ENCODE data around the gene SCARB1.

Gene SCARB1

GRCh38 chr12:124764451-124764850, 99.2 kb downstream of the SCARB1 start:
- Histone ChIP-seq H3K4me2 (ENCODE audit: low read length) (no peak overlapping the region), H3K14ac (ENCODE audit: low read length) (no peak overlapping the region), H3K79me1 (ENCODE audit: low read length) (peaks cover 4% of the 10 kb centered on the region), H2AFZ (ENCODE audit: insufficient read depth, low read length, poor library complexity) (no peak overlapping the region), H3K4me3 (ENCODE audit: low read depth, low read length) (no peak overlapping the region), H3K23ac (ENCODE audit: low read length) (no peak overlapping the region), H3K9ac (ENCODE audit: low read length) (no peak overlapping the region), H3K9me3 (ENCODE audit: insufficient read depth, low read depth, low read length) (peaks cover 4% of the 10 kb centered on the region), H3K4ac (ENCODE audit: low read depth, low read length) (no peak overlapping the region), H3K79me2 (ENCODE audit: control insufficient read depth, insufficient read depth, low read length, poor library complexity) (no peaks in the 10 kb centered on the region), H3K27me3 (ENCODE audit: insufficient read depth, low read length) (no peaks in the 10 kb centered on the region), H3K4me1 (ENCODE audit: control insufficient read depth in 1 of 2, insufficient read depth in 2 of 2, low read length in 2 of 2) (peaks cover 4 to 13% of the 10 kb centered on the region in 2 experiments), H4K91ac (ENCODE audit: low read depth, low read length) (no peak overlapping the region), H3K27ac (ENCODE audit: low read depth, low read length) (peak overlapping the region; percentile 19), H3K18ac (ENCODE audit: low read length) (no peak overlapping the region), H2BK5ac (ENCODE audit: low read depth, low read length, poor library complexity) (no peak overlapping the region), H4K8ac (ENCODE audit: low read depth, low read length) (no peak overlapping the region), H2BK12ac (ENCODE audit: low read length) (peak overlapping the region; percentile 28), H3K36me3 (ENCODE audit: control insufficient read depth in 1 of 2, insufficient read depth in 2 of 2, low read length in 2 of 2) (no peaks in the 10 kb centered on the region), H2BK120ac (ENCODE audit: insufficient read depth, low read length, poor library complexity) (no peak overlapping the region), H4K12ac (ENCODE audit: low read depth, low read length) (no peak overlapping the region), H2AK5ac (ENCODE audit: low read length) (no peak overlapping the region)
- peak; percentile 68 to 92 for DNase-seq
- WGBS (ENCODE audit: extremely low coverage, insufficient coverage, insufficient read length): no CpG with 5 or more reads among the region's 3 CpGs

DNA sequence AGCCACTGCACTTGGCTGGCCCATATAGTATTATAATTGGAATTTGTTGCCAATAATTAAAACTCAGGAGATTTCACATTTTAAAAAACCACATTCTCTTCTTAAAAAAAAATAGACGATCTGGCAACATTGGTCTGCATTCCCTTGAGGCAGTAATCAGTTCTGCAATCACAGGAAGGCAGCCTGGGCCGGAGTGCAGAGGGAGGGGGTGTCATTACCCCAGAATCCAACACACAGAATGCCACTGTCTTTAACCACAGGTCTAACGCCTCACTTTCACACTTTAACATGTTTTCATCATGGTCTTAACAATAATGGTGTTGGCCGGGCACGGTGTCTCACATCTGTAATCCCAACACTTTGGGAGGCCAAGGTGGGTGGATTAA, 100.1 kb downstream of the SCARB1 start:
- WGBS (ENCODE audit: extremely low coverage, insufficient coverage, insufficient read length): no CpG with 5 or more reads among the region's 5 CpGs

DNA sequence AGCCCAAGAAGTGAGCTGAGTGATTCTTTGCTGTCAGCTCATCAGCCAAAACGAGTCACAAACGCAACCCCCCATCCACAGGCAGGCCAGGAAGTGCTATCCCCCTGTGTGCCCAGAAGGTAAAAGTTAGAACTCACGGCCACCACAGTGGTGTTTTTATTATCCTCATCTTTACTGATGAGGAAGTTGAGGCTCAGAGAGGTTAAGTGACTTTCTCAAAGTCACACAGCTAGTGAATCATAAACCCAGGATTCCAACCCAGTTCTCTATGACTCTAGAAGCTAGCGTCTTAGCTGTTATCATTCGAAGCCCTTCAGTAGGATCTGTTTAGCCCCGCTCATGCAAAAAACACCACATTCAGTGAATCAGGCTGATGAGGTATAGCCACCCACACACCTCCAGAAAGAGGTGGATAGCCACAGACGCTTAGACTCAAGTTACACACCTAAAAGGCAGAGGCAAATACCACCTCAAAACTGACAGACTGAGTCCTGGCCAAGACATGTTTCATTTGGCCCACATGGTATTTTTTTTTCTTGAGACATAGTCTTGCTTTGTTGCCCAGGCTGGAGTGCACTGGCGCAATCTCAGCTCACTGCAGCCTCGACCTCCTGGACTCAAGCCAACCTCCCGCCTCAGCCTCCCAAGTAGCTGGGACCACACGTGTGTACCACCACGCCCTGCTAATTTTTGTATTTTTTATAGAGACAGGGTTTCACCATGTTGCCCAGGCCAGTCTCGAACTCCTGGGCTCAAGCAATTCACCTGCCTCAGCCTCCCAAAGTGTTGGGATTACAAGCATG, 100.7 kb downstream of the SCARB1 start:
- no peak for DNase-seq
- Histone ChIP-seq H2AFZ (ENCODE audit: insufficient read depth, low read length, poor library complexity) (no peak overlapping the region), H3K23ac (ENCODE audit: low read length) (no peak overlapping the region), H3K27me3 (ENCODE audit: insufficient read depth, low read length) (no peaks in the 10 kb centered on the region), H4K91ac (ENCODE audit: low read depth, low read length) (no peak overlapping the region), H3K9me3 (ENCODE audit: insufficient read depth, low read depth, low read length) (peaks cover 4% of the 10 kb centered on the region), H3K79me1 (ENCODE audit: low read length) (peaks cover 2% of the 10 kb centered on the region), H2AK5ac (ENCODE audit: low read length) (no peak overlapping the region), H3K36me3 (ENCODE audit: control insufficient read depth in 1 of 2, insufficient read depth in 2 of 2, low read length in 2 of 2) (no peaks in the 10 kb centered on the region), H4K8ac (ENCODE audit: low read depth, low read length) (no peak overlapping the region), H3K18ac (ENCODE audit: low read length) (no peak overlapping the region), H3K27ac (ENCODE audit: low read depth, low read length) (no peak overlapping the region), H3K79me2 (ENCODE audit: control insufficient read depth, insufficient read depth, low read length, poor library complexity) (no peaks in the 10 kb centered on the region), H2BK5ac (ENCODE audit: low read depth, low read length, poor library complexity) (no peak overlapping the region), H2BK120ac (ENCODE audit: insufficient read depth, low read length, poor library complexity) (no peak overlapping the region), H4K12ac (ENCODE audit: low read depth, low read length) (no peak overlapping the region), H3K14ac (ENCODE audit: low read length) (no peak overlapping the region), H3K9ac (ENCODE audit: low read length) (no peak overlapping the region), H3K4me3 (ENCODE audit: low read depth, low read length) (no peak overlapping the region), H3K4me1 (ENCODE audit: control insufficient read depth in 1 of 2, insufficient read depth in 2 of 2, low read length in 2 of 2) (peaks cover 4 to 13% of the 10 kb centered on the region in 2 experiments), H2BK12ac (ENCODE audit: low read length) (no peak overlapping the region), H3K4me2 (ENCODE audit: low read length) (no peak overlapping the region), H3K4ac (ENCODE audit: low read depth, low read length) (no peak overlapping the region)
- WGBS (ENCODE audit: extremely low coverage, insufficient coverage, insufficient read length): no CpG with 5 or more reads among the region's 13 CpGs

More for the DNA sequence above, 100.1 kb downstream of the SCARB1 start:
- Histone ChIP-seq H3K18ac (ENCODE audit: low read length) (no peak overlapping the region), H3K4me2 (ENCODE audit: low read length) (no peak overlapping the region), H3K4me1 (ENCODE audit: control insufficient read depth in 1 of 2, insufficient read depth in 2 of 2, low read length in 2 of 2) (peaks cover 4 to 13% of the 10 kb centered on the region in 2 experiments), H3K23ac (ENCODE audit: low read length) (no peak overlapping the region), H3K36me3 (ENCODE audit: control insufficient read depth in 1 of 2, insufficient read depth in 2 of 2, low read length in 2 of 2) (no peaks in the 10 kb centered on the region), H2BK120ac (ENCODE audit: insufficient read depth, low read length, poor library complexity) (no peak overlapping the region), H3K4me3 (ENCODE audit: low read depth, low read length) (no peak overlapping the region), H3K9me3 (ENCODE audit: insufficient read depth, low read depth, low read length) (peaks cover 4% of the 10 kb centered on the region), H4K12ac (ENCODE audit: low read depth, low read length) (no peak overlapping the region), H2BK12ac (ENCODE audit: low read length) (no peak overlapping the region), H3K79me2 (ENCODE audit: control insufficient read depth, insufficient read depth, low read length, poor library complexity) (no peaks in the 10 kb centered on the region), H3K9ac (ENCODE audit: low read length) (no peak overlapping the region), H3K79me1 (ENCODE audit: low read length) (peaks cover 4% of the 10 kb centered on the region), H3K14ac (ENCODE audit: low read length) (no peak overlapping the region), H2AFZ (ENCODE audit: insufficient read depth, low read length, poor library complexity) (no peak overlapping the region), H3K27ac (ENCODE audit: low read depth, low read length) (no peak overlapping the region), H4K91ac (ENCODE audit: low read depth, low read length) (no peak overlapping the region), H3K27me3 (ENCODE audit: insufficient read depth, low read length) (no peaks in the 10 kb centered on the region), H4K8ac (ENCODE audit: low read depth, low read length) (no peak overlapping the region), H3K4ac (ENCODE audit: low read depth, low read length) (no peak overlapping the region), H2AK5ac (ENCODE audit: low read length) (no peak overlapping the region), H2BK5ac (ENCODE audit: low read depth, low read length, poor library complexity) (no peak overlapping the region)
- no peak for DNase-seq

GRCh38 chr12:124762384-124762783, 101.3 kb downstream of the SCARB1 start:
- no peak overlapping the region for H3K27ac ChIP-seq (ENCODE audit: low read depth, low read length)
- no peak overlapping the region for H2BK5ac ChIP-seq (ENCODE audit: low read depth, low read length, poor library complexity)
- no peak overlapping the region for H3K4me3 ChIP-seq (ENCODE audit: low read depth, low read length)
- no peaks in the 10 kb centered on the region for H3K36me3 ChIP-seq (ENCODE audit: control insufficient read depth in 1 of 2, insufficient read depth in 2 of 2, low read length in 2 of 2)
- no CpG with 5 or more reads among the region's 8 CpGs for WGBS (ENCODE audit: extremely low coverage, insufficient coverage, insufficient read length)
- no peaks in the 10 kb centered on the region for H3K79me2 ChIP-seq (ENCODE audit: control insufficient read depth, insufficient read depth, low read length, poor library complexity)
- H3K79me1 ChIP-seq (ENCODE audit: low read length): peaks cover 2% of the 10 kb centered on the region
- H3K4ac ChIP-seq (ENCODE audit: low read depth, low read length): no peak overlapping the region
- H2AK5ac ChIP-seq (ENCODE audit: low read length): no peak overlapping the region
- no peak for DNase-seq
- H2BK120ac ChIP-seq (ENCODE audit: insufficient read depth, low read length, poor library complexity): no peak overlapping the region
- H3K9me3 ChIP-seq (ENCODE audit: insufficient read depth, low read depth, low read length): peaks cover 4% of the 10 kb centered on the region
- peaks cover 4 to 13% of the 10 kb centered on the region in 2 experiments for H3K4me1 ChIP-seq (ENCODE audit: control insufficient read depth in 1 of 2, insufficient read depth in 2 of 2, low read length in 2 of 2)
- no peaks in the 10 kb centered on the region for H3K27me3 ChIP-seq (ENCODE audit: insufficient read depth, low read length)
- H3K23ac ChIP-seq (ENCODE audit: low read length): no peak overlapping the region
- no peak overlapping the region for H2AFZ ChIP-seq (ENCODE audit: insufficient read depth, low read length, poor library complexity)
- no peak overlapping the region for H4K91ac ChIP-seq (ENCODE audit: low read depth, low read length)
- no peak overlapping the region for H3K18ac ChIP-seq (ENCODE audit: low read length)
- H2BK12ac ChIP-seq (ENCODE audit: low read length): no peak overlapping the region
- no peak overlapping the region for H3K14ac ChIP-seq (ENCODE audit: low read length)
- H3K9ac ChIP-seq (ENCODE audit: low read length): no peak overlapping the region
- H4K12ac ChIP-seq (ENCODE audit: low read depth, low read length): no peak overlapping the region
- H4K8ac ChIP-seq (ENCODE audit: low read depth, low read length): no peak overlapping the region
- no peak overlapping the region for H3K4me2 ChIP-seq (ENCODE audit: low read length)
